A673 (cell line): Measurements from ENCODE around the gene PRRT1. TPM values are rescaled to one million over a fixed set of nuclear protein-coding genes. Genes with fewer than 3 reads are reported as not detected.

Experiments
- BruUV-seq: library from RNA; stranded (reverse); fragments of 400-500 nt; replicated peaks from 2 replicates; lab custom pipeline; 2021; lab: Mats Ljungman, UMichigan
- CTCF ChIA-PET: fragments of 300-600 bp; sonication (Branson Sonifier 250); formaldehyde crosslinking; loops from one replicate; lab custom pipeline; 2022; ENCODE audit warnings: antibody characterized with exemption; lab: Charles Lee
- POLR2A ChIA-PET: fragments of 300-600 bp; sonication (Branson Sonifier 250); formaldehyde crosslinking; loops from one replicate; lab custom pipeline; 2022; ENCODE audit warnings: antibody characterized with exemption; ENCODE audit not compliant: low non-redundant PET; lab: Charles Lee
- DNase-seq: peaks from one replicate; pipeline ENCODE4 v3.0.0-alpha.2; 2015; ENCODE audit warnings: low spot score
- H3K27ac ChIP-seq: fragments of 200-600 bp; sonication (generic); 2 replicates; pipeline ENCODE4 v1.5.1; 2016; ENCODE audit warnings: mixed run types, low read depth, mild to moderate bottlenecking, mixed read lengths, antibody characterized with exemption, low read length; ENCODE audit not compliant: poor library complexity, severe bottlenecking
- H3K27me3 ChIP-seq: fragments of 200-600 bp; sonication (generic); replicated peaks from 2 replicates; pipeline ENCODE4 v1.6.1; 2017; ENCODE audit warnings: mixed run types, low read depth, mild to moderate bottlenecking, mixed read lengths, antibody characterized with exemption, low read length; ENCODE audit not compliant: insufficient read depth, poor library complexity
- H3K36me3 ChIP-seq: fragments of 200-600 bp; sonication (generic); 2 replicates; pipeline ENCODE4 v1.6.1; 2016; ENCODE audit warnings: mixed run types, mild to moderate bottlenecking, mixed read lengths, antibody characterized with exemption, low read length; ENCODE audit not compliant: insufficient read depth, poor library complexity, severe bottlenecking
- H3K4me1 ChIP-seq: fragments of 200-600 bp; sonication (generic); 2 replicates; pipeline ENCODE4 v1.6.1; 2017; ENCODE audit warnings: mixed run types, mild to moderate bottlenecking, mixed read lengths, antibody characterized with exemption, low read length; ENCODE audit not compliant: insufficient read depth, poor library complexity, severe bottlenecking
- H3K4me3 ChIP-seq: fragments of 200-600 bp; sonication (generic); 2 replicates; pipeline ENCODE4 v1.5.1; 2016; ENCODE audit warnings: low read depth, mixed run types, mild to moderate bottlenecking, mixed read lengths, low read length; ENCODE audit not compliant: poor library complexity, severe bottlenecking
- H3K9me3 ChIP-seq: fragments of 200-600 bp; sonication (generic); 2 replicates; pipeline ENCODE4 v1.6.1; 2016; ENCODE audit warnings: mixed run types, low read depth, mild to moderate bottlenecking, mixed read lengths, antibody characterized with exemption, low read length; ENCODE audit not compliant: poor library complexity, severe bottlenecking
- EZH2 ChIP-seq: fragments of 200-600 bp; sonication (generic); IDR thresholded peaks from 2 replicates; pipeline ENCODE4 v1.6.1; 2017; ENCODE audit warnings: borderline replicate concordance, low read depth, mild to moderate bottlenecking, mixed read lengths, antibody characterized with exemption, low read length; ENCODE audit not compliant: poor library complexity, severe bottlenecking
- intact Hi-C: fragments of 100-400 bp; cut with micrococcal nuclease; formaldehyde crosslinking; loops from one replicate; pipeline ENCODE4 v1.10.0; 2022; ENCODE audit not compliant: unreplicated experiment
- total RNA-seq: library from RNA; stranded (reverse); gene quantifications from 2 replicates; pipeline ENCODE4 v1.2.3, GENCODE V29; 2021
- TF ChIP-seq, protein P1 (sequence below): fragments of 300-800, 200-600 bp; sonication (generic); conservative IDR thresholded peaks from 2 replicates; pipeline ENCODE4 v1.5.1; 2017; ENCODE audit warnings: low read depth, mild to moderate bottlenecking, antibody characterized with exemption, low read length, moderate library complexity, mixed read lengths

Gene PRRT1
- total RNA-seq, 1 experiment from 2014 or later: 4.5 TPM

GRCh38 chr6:32110632-32111031, 41.1 kb downstream of the PRRT1 start:
- Histone ChIP-seq H3K4me3 (no peak overlapping the region), H3K36me3 (no peaks in the 10 kb centered on the region), H3K9me3 (no peaks in the 10 kb centered on the region), H3K4me1 (peaks cover 14% of the 10 kb centered on the region), H3K27me3 (peaks cover 5% of the 10 kb centered on the region), H3K27ac (no peak overlapping the region)
- POLR2A ChIA-PET: no interaction called here
- CTCF ChIA-PET: interaction anchor here (0.5 kb wide), 1 partner anchor 14 kb away, joined by 4 read pairs; no protein-coding TSS in a partner anchor
- no peak for DNase-seq
- no TSS peak for BruUV-seq
- intact Hi-C loops: no loop called here
- TF ChIP-seq, protein P1, sequence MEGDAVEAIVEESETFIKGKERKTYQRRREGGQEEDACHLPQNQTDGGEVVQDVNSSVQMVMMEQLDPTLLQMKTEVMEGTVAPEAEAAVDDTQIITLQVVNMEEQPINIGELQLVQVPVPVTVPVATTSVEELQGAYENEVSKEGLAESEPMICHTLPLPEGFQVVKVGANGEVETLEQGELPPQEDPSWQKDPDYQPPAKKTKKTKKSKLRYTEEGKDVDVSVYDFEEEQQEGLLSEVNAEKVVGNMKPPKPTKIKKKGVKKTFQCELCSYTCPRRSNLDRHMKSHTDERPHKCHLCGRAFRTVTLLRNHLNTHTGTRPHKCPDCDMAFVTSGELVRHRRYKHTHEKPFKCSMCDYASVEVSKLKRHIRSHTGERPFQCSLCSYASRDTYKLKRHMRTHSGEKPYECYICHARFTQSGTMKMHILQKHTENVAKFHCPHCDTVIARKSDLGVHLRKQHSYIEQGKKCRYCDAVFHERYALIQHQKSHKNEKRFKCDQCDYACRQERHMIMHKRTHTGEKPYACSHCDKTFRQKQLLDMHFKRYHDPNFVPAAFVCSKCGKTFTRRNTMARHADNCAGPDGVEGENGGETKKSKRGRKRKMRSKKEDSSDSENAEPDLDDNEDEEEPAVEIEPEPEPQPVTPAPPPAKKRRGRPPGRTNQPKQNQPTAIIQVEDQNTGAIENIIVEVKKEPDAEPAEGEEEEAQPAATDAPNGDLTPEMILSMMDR: no peak
- TF ChIP-seq EZH2: no peak

- no peaks in the 10 kb centered on the region for H3K9me3 ChIP-seq
- no peak overlapping the region for H3K27ac ChIP-seq
- DNase-seq: no peak
- no peak overlapping the region for H3K4me3 ChIP-seq
- TF ChIP-seq, protein P1: no peak
- TF ChIP-seq EZH2: no peak
- ChIA-PET POLR2A (interaction anchor here (0.6 to 0.7 kb wide), 2 partner anchors 8 to 569 kb away, joined by 5 to 16 read pairs; no protein-coding TSS in a partner anchor), CTCF (interaction anchor here (0.6 to 2.3 kb wide), 2 partner anchors 9 to 53 kb away, joined by 6 to 9 read pairs; no protein-coding TSS in a partner anchor)
- H3K27me3 ChIP-seq: peaks cover 5% of the 10 kb centered on the region
- BruUV-seq: no TSS peak
- no peaks in the 10 kb centered on the region for H3K36me3 ChIP-seq
- H3K4me1 ChIP-seq: peaks cover 14% of the 10 kb centered on the region
- intact Hi-C loops: no loop called here
Measured at GRCh38 chr6:32109765-32110160, 42.0 kb downstream of the PRRT1 start.

DNA sequence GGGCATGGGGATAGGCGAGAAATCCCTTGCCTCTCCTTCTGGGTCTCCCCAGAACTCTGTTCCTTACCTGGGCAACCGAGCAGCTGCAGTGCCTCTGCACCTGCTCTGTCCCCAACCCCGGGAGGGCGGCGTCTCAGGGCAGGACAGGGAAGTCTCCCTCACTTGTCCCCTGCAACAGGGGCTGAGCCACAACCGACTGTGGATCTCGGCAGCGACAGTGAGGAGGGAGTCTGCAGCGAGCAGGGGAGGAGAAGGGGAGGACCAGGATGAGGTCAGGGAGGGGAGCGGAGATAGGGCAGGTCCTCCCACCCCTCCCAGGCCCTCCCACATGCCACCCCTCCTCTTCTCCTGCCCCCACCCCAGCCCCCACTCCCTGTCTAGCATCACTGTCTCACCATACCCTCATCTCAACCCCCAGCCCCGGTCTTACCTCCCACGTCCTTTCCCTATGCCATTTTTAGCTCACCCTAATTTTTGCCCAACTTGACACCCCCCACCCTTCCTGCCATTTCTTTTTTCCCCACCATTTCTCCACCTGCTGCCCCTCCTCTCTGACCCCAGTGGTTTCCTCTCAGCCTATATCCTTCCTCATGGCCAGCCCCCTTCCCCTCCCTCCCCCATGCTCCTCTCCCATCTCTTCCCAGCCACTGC, 42.5 kb downstream of the PRRT1 start, which contains the start of gene TNXB:
TNXB (minus strand) TSS at position 225 of the 651 bp plus-strand sequence. CDS start 11,140 bp downstream, outside the sequence.
- no peak for DNase-seq
- no TSS peak for BruUV-seq
- H3K4me3 ChIP-seq: no peak within 1 kb of the TSS
- peaks cover 14% of the 10 kb centered on the region for H3K4me1 ChIP-seq
- H3K27ac ChIP-seq: no peak within 1 kb of the TSS
- H3K27me3 ChIP-seq: peaks cover 5% of the 10 kb centered on the region
- ChIA-PET POLR2A (interaction anchor here (0.6 to 0.7 kb wide), 2 partner anchors 8 to 568 kb away, joined by 5 to 16 read pairs; no protein-coding TSS in a partner anchor), CTCF (interaction anchor here (0.6 to 2.3 kb wide), 2 partner anchors 10 to 52 kb away, joined by 6 to 9 read pairs; no protein-coding TSS in a partner anchor)
- H3K36me3 ChIP-seq: no peaks in the 10 kb centered on the region
- H3K9me3 ChIP-seq: no peaks in the 10 kb centered on the region
- TF ChIP-seq, protein P1: no peak
- TF ChIP-seq EZH2: no peak
- intact Hi-C loops: no loop called here
